DOHH2 (cell line): ENCODE measurements around the gene SLC28A3.

ENCODE experiments used
- EZH2phosphoT487 ChIP-seq: fragments of 200-600 bp; sonication (generic); IDR thresholded peaks from 2 replicates; pipeline ENCODE4 v1.6.1; 2017; ENCODE audit warnings: borderline replicate concordance, mild to moderate bottlenecking, antibody characterized with exemption, low read length, moderate library complexity, mixed read lengths
- TF ChIP-seq, protein P1 (sequence below): fragments of 200-600 bp; sonication (generic); IDR thresholded peaks from one replicate; pipeline ENCODE4 v1.5.1; 2014; ENCODE audit warnings: antibody characterized with exemption, mild to moderate bottlenecking, low read depth, low read length; ENCODE audit not compliant: poor library complexity, severe bottlenecking

- TF ChIP-seq, protein P1, sequence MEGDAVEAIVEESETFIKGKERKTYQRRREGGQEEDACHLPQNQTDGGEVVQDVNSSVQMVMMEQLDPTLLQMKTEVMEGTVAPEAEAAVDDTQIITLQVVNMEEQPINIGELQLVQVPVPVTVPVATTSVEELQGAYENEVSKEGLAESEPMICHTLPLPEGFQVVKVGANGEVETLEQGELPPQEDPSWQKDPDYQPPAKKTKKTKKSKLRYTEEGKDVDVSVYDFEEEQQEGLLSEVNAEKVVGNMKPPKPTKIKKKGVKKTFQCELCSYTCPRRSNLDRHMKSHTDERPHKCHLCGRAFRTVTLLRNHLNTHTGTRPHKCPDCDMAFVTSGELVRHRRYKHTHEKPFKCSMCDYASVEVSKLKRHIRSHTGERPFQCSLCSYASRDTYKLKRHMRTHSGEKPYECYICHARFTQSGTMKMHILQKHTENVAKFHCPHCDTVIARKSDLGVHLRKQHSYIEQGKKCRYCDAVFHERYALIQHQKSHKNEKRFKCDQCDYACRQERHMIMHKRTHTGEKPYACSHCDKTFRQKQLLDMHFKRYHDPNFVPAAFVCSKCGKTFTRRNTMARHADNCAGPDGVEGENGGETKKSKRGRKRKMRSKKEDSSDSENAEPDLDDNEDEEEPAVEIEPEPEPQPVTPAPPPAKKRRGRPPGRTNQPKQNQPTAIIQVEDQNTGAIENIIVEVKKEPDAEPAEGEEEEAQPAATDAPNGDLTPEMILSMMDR, result peak; percentile 76
- no peak for TF ChIP-seq EZH2phosphoT487
These were observed 25.2 kb downstream of the SLC28A3 start for GRCh38 chr9:84315278-84315877.
